ENCODE measurements around the gene MEI4.

The MEI4 gene

GRCh38 chr6:77962070-77962469 lies 309.2 kb downstream of the MEI4 start:
- H3K9me3 ChIP-seq (ENCODE audit: low read length) = no peaks in the 10 kb centered on the region
- no peak overlapping the region for H3K4me3 ChIP-seq (ENCODE audit: low read length)
- H2AFZ ChIP-seq (ENCODE audit: low read depth, low read length) = no peak overlapping the region
- H3K36me3 ChIP-seq (ENCODE audit: insufficient read depth, low read length) = no peaks in the 10 kb centered on the region
- no peaks in the 10 kb centered on the region for H3K4me1 ChIP-seq (ENCODE audit: insufficient read depth, low read length)
- H3K27me3 ChIP-seq (ENCODE audit: insufficient read depth, low read length) = no peaks in the 10 kb centered on the region

- Histone ChIP-seq H3K4me3 (ENCODE audit: low read length) (no peak overlapping the region), H3K27me3 (ENCODE audit: insufficient read depth, low read length) (no peaks in the 10 kb centered on the region), H2AFZ (ENCODE audit: low read depth, low read length) (no peak overlapping the region), H3K4me1 (ENCODE audit: insufficient read depth, low read length) (no peaks in the 10 kb centered on the region), H3K9me3 (ENCODE audit: low read length) (no peaks in the 10 kb centered on the region), H3K36me3 (ENCODE audit: insufficient read depth, low read length) (no peaks in the 10 kb centered on the region)
Observed at GRCh38 chr6:77965449-77965848, 312.6 kb downstream of the MEI4 start.

GRCh38 chr6:77972334-77972733 lies 319.5 kb downstream of the MEI4 start:
- Histone ChIP-seq H3K36me3 (ENCODE audit: insufficient read depth, low read length) (no peaks in the 10 kb centered on the region), H2AFZ (ENCODE audit: low read depth, low read length) (no peak overlapping the region), H3K9me3 (ENCODE audit: low read length) (no peaks in the 10 kb centered on the region), H3K4me3 (ENCODE audit: low read length) (no peak overlapping the region), H3K27me3 (ENCODE audit: insufficient read depth, low read length) (no peaks in the 10 kb centered on the region), H3K4me1 (ENCODE audit: insufficient read depth, low read length) (no peaks in the 10 kb centered on the region)

All from neuron (in vitro differentiated cells).